ENCODE results near the gene ZBTB42. TPM values are rescaled to one million over a fixed set of nuclear protein-coding genes. Genes with fewer than 3 reads are reported as not detected.

ZBTB42 gene
- polyA plus RNA-seq, 1 of the 3 experiments (the other 2 are of a cell fraction) = 3.1 TPM

GRCh38 chr14:104793703-104793959, 7.3 kb upstream of the ZBTB42 start:
- ChIA-PET POLR2A (no interaction called here), CTCF (interaction anchor here (0.7 to 2.2 kb wide), 5 partner anchors 25 to 70 kb away, joined by 3 to 15 read pairs (median 8); partner anchors contain the start of gene ADSS1)
- peaks cover 61% of the 10 kb centered on the region for H4K20me1 ChIP-seq (ENCODE audit: insufficient read depth)
- H3K4me1 ChIP-seq (ENCODE audit: control insufficient read depth in 1 of 2, insufficient read depth in 2 of 2, low read depth in 1 of 2, low read length in 1 of 2) = peaks cover 4 to 41% of the 10 kb centered on the region in 2 experiments; a peak in 3 of 4 replicates
- H3K36me3 ChIP-seq (replicated peaks in 1 of 2; ENCODE audit: control insufficient read depth in 1 of 2, insufficient read depth in 2 of 2, low read length in 1 of 2) = peaks cover 0 to 23% of the 10 kb centered on the region in 2 experiments
- H2AFZ ChIP-seq (ENCODE audit: low read depth) = no peak overlapping the region
- H3K9me2 ChIP-seq = no peaks in the 10 kb centered on the region
- peak overlapping the region in 1 of 2 experiments; percentile 39; a peak in 1 of 4 replicates for H3K27ac ChIP-seq (ENCODE audit: low read depth in 2 of 2, low read length in 1 of 2)
- no peak for TF ChIP-seq POLR2AphosphoS5 (IDR thresholded peaks at IDR 0.05; ENCODE audit: low read depth, low read length)
- TF ChIP-seq EZH2phosphoT487 (IDR thresholded peaks at IDR 0.05; ENCODE audit: borderline replicate concordance, low read depth) = no peak
- no peak for TF ChIP-seq PBX3 (IDR thresholded peaks at IDR 0.05)
- TF ChIP-seq IRF3 (IDR thresholded peaks at IDR 0.05; ENCODE audit: low read depth, low read length) = no peak
- TF ChIP-seq TCF12 (IDR thresholded peaks at IDR 0.05) = no peak
- TF ChIP-seq REST (IDR thresholded peaks at IDR 0.05; ENCODE audit: low read depth, low read length) = no peak
- TF ChIP-seq JUND (IDR thresholded peaks at IDR 0.05) = no peak
- no peak for TF ChIP-seq SIN3A (IDR thresholded peaks at IDR 0.05; ENCODE audit: borderline replicate concordance, low read depth, low read length)
- no peak for TF ChIP-seq RCOR1 (IDR thresholded peaks at IDR 0.05; ENCODE audit: low read length)
- no peak for TF ChIP-seq GATA2 (CRISPR knock-in tag; IDR thresholded peaks at IDR 0.05)
- no peak for TF ChIP-seq CHD2 (IDR thresholded peaks at IDR 0.05; ENCODE audit: low read length, partially characterized antibody)
- TF ChIP-seq YY1 (IDR thresholded peaks at IDR 0.05; ENCODE audit: low read depth) = no peak
- TF ChIP-seq RFX5 (IDR thresholded peaks at IDR 0.05; ENCODE audit: low read length) = no peak
- no peak for TF ChIP-seq CTCF (IDR thresholded peaks at IDR 0.05)
- TF ChIP-seq MAX (IDR thresholded peaks at IDR 0.05; ENCODE audit: low read depth) = no peak
- no peak for TF ChIP-seq FOSL2 (IDR thresholded peaks at IDR 0.05; ENCODE audit: borderline replicate concordance, low read depth)
- no peak for TF ChIP-seq FOXM1 (IDR thresholded peaks at IDR 0.05; ENCODE audit: low read depth)
- TF ChIP-seq FOXJ3 (CRISPR knock-in tag; IDR thresholded peaks at IDR 0.05) = no peak
- peak overlapping the region; percentile 79 to 84 for H3K4me3 ChIP-seq (ENCODE audit: low read depth in 2 of 2, low read length in 1 of 2)
- peaks cover 63% of the 10 kb centered on the region for H3K79me2 ChIP-seq (ENCODE audit: insufficient read depth)
- H3K4me2 ChIP-seq = peak overlapping the region; percentile 100
- WGBS (ENCODE audit: low lambda C conversion rate) = 60% methylated on average over 1 of the region's 2 CpGs
- DNase-seq = no peak
- no peaks in the 10 kb centered on the region for H3K9me3 ChIP-seq
- H3K27me3 ChIP-seq (ENCODE audit: insufficient read depth) = no peaks in the 10 kb centered on the region
- H3F3A ChIP-seq (replicated peaks; ENCODE audit: insufficient read depth) = peaks cover 4% of the 10 kb centered on the region
- H3K9ac ChIP-seq = peak overlapping the region; percentile 85; the same call in 1 of the 2 replicates
